Progenitor cell of endocrine pancreas (in vitro differentiated cells): ENCODE results near the gene NCCRP1. TPM values are rescaled to one million over a fixed set of nuclear protein-coding genes. Genes with fewer than 3 reads are reported as not detected.

Experiments used
- DNase-seq: peaks from one replicate; pipeline ENCODE4 v3.0.0; 2021; ENCODE audit warnings: low spot score; ENCODE audit not compliant: unreplicated experiment
- H3K27ac Mint-ChIP-seq: 2 replicates; pipeline ENCODE4 v1.8.0; 2021; ENCODE audit warnings: mild to moderate bottlenecking, moderate library complexity, mixed read lengths
- H3K27me3 Mint-ChIP-seq: 2 replicates; pipeline ENCODE4 v1.8.0; 2021; ENCODE audit warnings: mixed read lengths
- H3K36me3 Mint-ChIP-seq: 2 replicates; pipeline ENCODE4 v1.8.0; 2022; ENCODE audit warnings: mixed read lengths; ENCODE audit not compliant: insufficient read depth
- H3K4me1 Mint-ChIP-seq: 2 replicates; pipeline ENCODE4 v1.8.0; 2021; ENCODE audit warnings: low read depth, mixed read lengths
- H3K4me3 Mint-ChIP-seq: 2 replicates; pipeline ENCODE4 v1.8.0; 2021; ENCODE audit warnings: low read depth, mild to moderate bottlenecking, moderate library complexity, mixed read lengths
- H3K9me3 Mint-ChIP-seq: 2 replicates; pipeline ENCODE4 v1.8.0; 2021; ENCODE audit warnings: low read depth, mixed read lengths
- CTCF ChIP-seq: fragments of 200-600 bp; sonication (generic); IDR thresholded peaks from one replicate; pipeline ENCODE4 v1.5.0; 2021; ENCODE audit warnings: antibody characterized with exemption, mild to moderate bottlenecking; ENCODE audit not compliant: unreplicated experiment
- total RNA-seq: library from RNA; stranded (reverse); gene quantifications from 2 replicates; pipeline ENCODE4 v1.2.1, GENCODE V29; 2021

Gene NCCRP1
- total RNA-seq, 1 donor from 2014 or later, result 0.93 TPM

DNA sequence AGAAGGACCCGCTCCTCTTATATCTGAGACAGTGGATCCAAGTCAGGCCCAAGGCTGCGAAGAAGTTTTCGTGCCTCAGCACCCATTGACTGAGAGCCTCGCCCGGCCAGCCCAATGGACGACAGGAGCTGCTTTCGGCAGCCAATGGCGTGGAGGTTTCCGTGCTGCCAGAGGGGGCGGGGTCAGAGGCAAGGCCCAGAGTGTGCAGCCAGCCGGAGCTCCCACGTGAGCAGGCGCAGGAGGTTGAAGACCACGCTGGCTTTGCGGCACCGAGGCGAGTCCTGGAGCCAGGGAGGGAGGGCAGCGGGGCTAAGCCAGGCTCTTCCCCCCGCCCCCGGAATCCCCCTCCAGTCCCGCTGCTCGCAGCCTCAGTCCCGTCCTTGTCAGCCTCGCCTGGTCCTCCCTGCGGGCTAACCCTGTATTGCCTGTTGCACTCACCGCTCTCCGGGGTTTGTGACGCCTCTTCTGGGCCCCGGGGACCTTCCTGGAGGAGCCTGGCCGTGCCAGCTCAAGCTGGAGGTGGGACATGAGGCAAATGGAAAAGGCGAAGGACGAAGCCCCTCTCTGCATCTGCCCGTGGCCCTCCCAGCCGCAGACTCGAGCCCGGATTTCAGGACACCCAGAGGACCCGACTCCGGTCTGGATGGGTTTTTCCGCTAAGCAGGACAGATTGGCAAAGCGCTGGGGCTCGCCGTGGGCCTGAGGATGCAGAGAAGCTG, 50.3 kb downstream of the NCCRP1 start:
- Mint-ChIP-seq H3K27me3 (peaks cover 61% of the 10 kb centered on the region), H3K9me3 (no peaks in the 10 kb centered on the region)
- TF ChIP-seq CTCF, result no peak

GRCh38 chr19:39247701-39248664, 51.2 kb downstream of the NCCRP1 start:
- DNase-seq, result no peak
- H3K4me3 Mint-ChIP-seq, result no peak overlapping the region
- no peak for TF ChIP-seq CTCF

More for the DNA sequence above, 50.3 kb downstream of the NCCRP1 start:
- no peak overlapping the region for H3K27ac Mint-ChIP-seq
- H3K36me3 Mint-ChIP-seq, result no peaks in the 10 kb centered on the region
- no peaks in the 10 kb centered on the region for H3K4me1 Mint-ChIP-seq
- H3K4me3 Mint-ChIP-seq, result no peak overlapping the region
- no peak for DNase-seq

GRCh38 chr19:39248806-39249205, 52.0 kb downstream of the NCCRP1 start, which contains the start of gene IFNL4:
IFNL4 (minus strand) TSS chr19:39248856.
- DNase-seq, result no peak
- no peak within 1 kb of the TSS for H3K27ac Mint-ChIP-seq
- no peak for TF ChIP-seq CTCF
- H3K36me3 Mint-ChIP-seq, result no peaks in the 10 kb centered on the region
- no peaks in the 10 kb centered on the region for H3K9me3 Mint-ChIP-seq
- peaks cover 72% of the 10 kb centered on the region for H3K27me3 Mint-ChIP-seq
- H3K4me1 Mint-ChIP-seq, result no peaks in the 10 kb centered on the region
- H3K4me3 Mint-ChIP-seq, result no peak within 1 kb of the TSS

More at GRCh38 chr19:39247701-39248664, 51.2 kb downstream of the NCCRP1 start:
- Mint-ChIP-seq H3K4me1 (no peaks in the 10 kb centered on the region), H3K27ac (no peak overlapping the region), H3K27me3 (peaks cover 70% of the 10 kb centered on the region), H3K36me3 (no peaks in the 10 kb centered on the region), H3K9me3 (no peaks in the 10 kb centered on the region)

GRCh38 chr19:39251081-39251480, 54.3 kb downstream of the NCCRP1 start:
- Mint-ChIP-seq H3K4me3 (no peak overlapping the region), H3K4me1 (no peaks in the 10 kb centered on the region), H3K9me3 (no peaks in the 10 kb centered on the region), H3K36me3 (no peaks in the 10 kb centered on the region), H3K27me3 (peaks cover 70% of the 10 kb centered on the region), H3K27ac (no peak overlapping the region)
- no peak for DNase-seq
- no peak for TF ChIP-seq CTCF

Other genes with a start within 250 kb of the NCCRP1 start
- 24.1 and 27.1 TPM in 2 replicates for gene FBXO17, start 221.2 kb upstream of the NCCRP1 start, total RNA-seq
- gene FBXO27, start 164.4 kb upstream of the NCCRP1 start, total RNA-seq, result 10.3 and 14.6 TPM in 2 replicates
- gene ACP7, start 112.6 kb upstream of the NCCRP1 start, total RNA-seq, result not detected in 2 replicates
- gene PAK4, start 71.2 kb upstream of the NCCRP1 start, total RNA-seq, result 73.9 and 75.8 TPM in 2 replicates
- not detected in 2 replicates for gene SYCN, start 7.3 kb downstream of the NCCRP1 start, total RNA-seq
- gene IFNL3, start 48.0 kb downstream of the NCCRP1 start, total RNA-seq, result not detected in 2 replicates
- gene IFNL4, start 51.9 kb downstream of the NCCRP1 start, total RNA-seq, result not detected in 2 replicates
- not detected in 2 replicates for gene IFNL2, start 71.4 kb downstream of the NCCRP1 start, total RNA-seq
- gene IFNL1, start 99.4 kb downstream of the NCCRP1 start, total RNA-seq, result not detected in 2 replicates
- 4.8 and 5.2 TPM in 2 replicates for gene LRFN1, start 123.9 kb downstream of the NCCRP1 start, total RNA-seq
- gene GMFG, start 139.1 kb downstream of the NCCRP1 start, total RNA-seq, result not detected in 2 replicates
- 140 and 152 TPM in 2 replicates for gene SAMD4B, start 145.5 kb downstream of the NCCRP1 start, total RNA-seq
- gene PAF1, start 194.1 kb downstream of the NCCRP1 start, total RNA-seq, result 49.4 and 49.5 TPM in 2 replicates
- gene MED29, start 194.4 kb downstream of the NCCRP1 start, total RNA-seq, result 36.3 and 39.0 TPM in 2 replicates
- 10.5 and 10.6 TPM in 2 replicates for gene ZFP36, start 209.9 kb downstream of the NCCRP1 start, total RNA-seq
- gene PLEKHG2, start 215.7 kb downstream of the NCCRP1 start, total RNA-seq, result 162 and 170 TPM in 2 replicates
- gene RPS16, start 239.0 kb downstream of the NCCRP1 start, total RNA-seq, result 1,449 and 1,510 TPM in 2 replicates
- gene SUPT5H, start 248.6 kb downstream of the NCCRP1 start, total RNA-seq, result 170 and 171 TPM in 2 replicates